Inflammatory macrophage treated with lipopolysaccharide for 1 hour (primary cell): ENCODE measurements around the gene MYO1H.
A peak's percentile ranks its signal among the peaks of the same experiment; 100 is the strongest.
"Not testable (repeated sequence)": the region's sequence is repeated elsewhere in the genome, so short reads cannot be mapped to it uniquely, and the experiment has no call there.

Experiments used
- DNase-seq, 2 donors: peaks; one replicate each; pipeline ENCODE4 v3.0.0-alpha.2; 2020 to 2022

MYO1H gene

DNA sequence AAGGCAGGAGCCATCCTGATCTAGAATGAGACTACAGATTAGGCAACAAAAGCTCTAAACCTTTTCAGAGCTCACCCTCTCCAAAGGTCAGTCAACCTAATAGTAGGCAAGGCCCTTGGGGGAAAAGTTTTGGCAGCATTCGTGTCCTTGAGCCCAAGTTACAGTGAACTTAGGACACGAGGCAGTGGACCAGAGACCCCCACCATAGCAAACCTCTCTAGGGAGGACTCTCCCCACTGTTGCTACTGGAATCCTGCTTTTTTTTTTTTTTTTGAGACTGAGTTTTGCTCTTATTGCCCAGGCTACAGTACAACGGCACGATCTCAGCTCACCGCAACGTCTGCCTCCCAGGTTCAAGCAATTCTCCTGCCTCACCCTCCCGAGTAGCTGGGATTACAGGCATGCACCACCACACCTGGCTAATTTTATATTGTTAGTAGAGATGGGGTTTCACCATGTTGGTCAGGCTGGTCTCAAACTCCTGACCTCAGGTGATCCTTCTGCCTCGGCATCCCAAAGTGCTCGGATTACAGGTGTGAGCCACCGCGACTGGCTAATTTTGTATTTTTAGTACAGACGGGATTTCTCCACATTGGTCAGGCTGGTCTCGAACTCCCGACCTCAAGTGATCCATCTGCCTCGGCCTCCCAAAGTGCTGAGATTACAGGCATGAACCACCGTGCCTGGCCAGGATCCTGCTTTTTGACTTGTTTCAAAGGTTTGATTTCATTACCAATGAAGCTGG lies 126.0 kb downstream of the MYO1H start:
- DNase-seq, result not testable (repeated sequence)

DNA sequence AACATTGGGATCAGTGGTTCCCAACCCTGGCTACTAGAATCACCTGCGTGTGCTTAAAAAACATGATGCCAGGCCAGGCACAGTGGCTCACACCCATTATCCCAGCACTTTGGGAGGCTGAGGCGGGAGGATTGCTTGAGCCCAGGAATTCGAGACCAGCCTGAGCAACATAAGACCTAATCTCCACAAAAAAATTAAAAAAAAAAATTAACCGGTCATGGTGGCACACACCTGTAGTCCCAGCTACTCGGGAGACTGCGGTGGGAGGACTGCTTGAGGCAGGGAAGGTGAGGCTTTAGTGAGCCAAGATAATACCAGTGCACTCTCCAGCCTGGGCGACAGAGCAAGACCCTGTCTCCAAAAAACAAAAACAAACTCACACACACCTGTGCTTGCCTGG lies 127.4 kb downstream of the MYO1H start:
- no peak for DNase-seq

GRCh38 chr12:109475993-109476806 lies 128.5 kb downstream of the MYO1H start:
- no peak for DNase-seq

- DNase-seq, result no peak
Observed at GRCh38 chr12:109476807-109477184, 129.1 kb downstream of the MYO1H start.

- peak; percentile 87 to 95 for DNase-seq
Observed at GRCh38 chr12:109477185-109477962, 129.7 kb downstream of the MYO1H start, which contains the start of the genes KCTD10 and UBE3B. KCTD10 (minus strand) TSS chr12:109477300; CDS start chr12:109477262, 38 bp downstream. UBE3B (plus strand) TSS chr12:109477634; CDS start chr12:109483552, 5,918 bp downstream.

GRCh38 chr12:109477963-109478315 lies 130.2 kb downstream of the MYO1H start:
- DNase-seq, result no peak

DNA sequence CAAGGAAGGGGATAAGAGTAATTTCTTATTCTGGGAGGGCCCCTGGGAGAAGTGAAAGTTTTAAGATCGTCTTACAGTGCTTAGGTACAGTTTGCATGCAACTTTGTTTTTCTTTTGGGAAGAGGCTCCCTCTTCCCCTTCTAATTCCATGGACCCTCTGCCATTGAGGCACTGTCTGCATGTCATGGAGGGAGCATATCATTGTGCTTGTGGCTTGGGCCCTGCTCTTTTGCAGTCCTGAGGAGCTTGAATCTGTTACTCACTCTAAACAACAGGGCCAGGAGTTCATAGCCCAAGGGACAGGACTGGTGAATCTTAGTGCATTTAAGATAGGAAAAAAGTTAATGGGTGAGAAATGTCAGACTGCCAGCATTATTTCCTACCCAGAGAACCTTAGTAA lies 132.1 kb downstream of the MYO1H start:
- DNase-seq, result no peak

- DNase-seq, result no peak
Observed at GRCh38 chr12:109480356-109480755, 132.7 kb downstream of the MYO1H start.

GRCh38 chr12:109481863-109482262 lies 134.2 kb downstream of the MYO1H start:
- DNase-seq, result no peak

DNA sequence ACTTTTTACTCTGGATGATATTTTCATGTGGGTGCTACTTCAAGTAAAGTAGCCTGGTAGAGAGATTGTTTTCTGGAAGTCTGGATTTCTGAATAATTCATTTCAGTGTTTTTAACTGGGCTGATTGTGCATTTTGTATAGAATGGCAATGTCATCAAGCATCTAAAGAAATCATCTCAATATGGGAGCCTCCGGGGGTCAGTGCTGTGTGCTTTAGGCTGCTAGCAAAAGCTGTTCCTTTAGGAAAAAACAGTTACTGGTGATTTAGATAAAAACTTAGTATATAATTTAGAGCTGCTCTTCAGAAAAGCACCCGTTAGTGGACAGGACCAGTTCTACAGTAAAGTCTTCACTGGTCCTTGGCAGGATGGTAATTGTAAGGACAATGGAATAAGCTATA lies 134.8 kb downstream of the MYO1H start:
- DNase-seq, result no peak

- DNase-seq, result no peak
Observed at GRCh38 chr12:109482894-109483293, 135.2 kb downstream of the MYO1H start.

GRCh38 chr12:109483346-109483745 lies 135.6 kb downstream of the MYO1H start:
- no peak for DNase-seq

- DNase-seq, result no peak
Observed at GRCh38 chr12:109485201-109485600, 137.5 kb downstream of the MYO1H start.

DNA sequence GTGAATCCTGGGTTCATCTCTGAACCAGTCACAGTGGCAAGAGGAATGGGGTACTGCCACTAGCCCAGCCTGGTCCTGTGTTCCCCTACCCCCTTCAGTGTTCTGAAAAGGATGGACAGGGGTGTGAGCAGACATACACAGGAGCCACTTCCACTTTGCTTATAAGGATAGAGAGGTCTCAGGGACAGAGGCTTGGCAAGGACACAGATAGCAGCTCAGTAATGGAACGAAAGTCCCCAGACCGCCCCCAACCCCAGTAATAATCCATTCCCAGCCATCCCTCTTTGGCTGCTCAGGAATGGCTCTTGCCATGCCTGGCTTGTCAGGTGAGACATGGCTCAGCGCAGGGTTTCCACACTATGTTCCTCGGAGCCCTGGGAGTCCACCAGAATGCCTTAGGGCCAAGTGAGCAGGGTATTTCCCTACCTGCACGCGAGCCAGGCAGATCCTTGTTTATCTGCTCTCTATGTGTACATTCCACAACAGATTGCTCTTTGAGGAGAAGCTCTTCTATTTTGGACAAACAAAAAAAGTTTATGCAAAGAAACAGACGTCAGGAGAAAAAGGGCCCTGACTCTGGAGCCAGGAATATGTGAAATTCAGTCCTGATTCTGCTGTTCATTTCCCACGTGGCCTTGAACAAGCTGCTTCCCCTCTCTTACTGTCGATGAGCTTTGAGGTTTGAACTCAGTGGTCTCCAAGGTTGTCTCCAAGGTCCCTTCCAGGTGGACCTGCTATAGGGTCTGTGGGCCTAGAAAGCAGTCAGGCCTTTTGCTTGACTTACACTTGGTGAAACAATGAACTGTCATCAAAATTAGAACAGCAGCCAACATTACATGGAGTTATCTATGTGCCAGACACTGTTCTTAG lies 139.7 kb downstream of the MYO1H start:
- DNase-seq, result no peak

GRCh38 chr12:109488051-109488665 lies 140.5 kb downstream of the MYO1H start:
- no peak for DNase-seq

DNA sequence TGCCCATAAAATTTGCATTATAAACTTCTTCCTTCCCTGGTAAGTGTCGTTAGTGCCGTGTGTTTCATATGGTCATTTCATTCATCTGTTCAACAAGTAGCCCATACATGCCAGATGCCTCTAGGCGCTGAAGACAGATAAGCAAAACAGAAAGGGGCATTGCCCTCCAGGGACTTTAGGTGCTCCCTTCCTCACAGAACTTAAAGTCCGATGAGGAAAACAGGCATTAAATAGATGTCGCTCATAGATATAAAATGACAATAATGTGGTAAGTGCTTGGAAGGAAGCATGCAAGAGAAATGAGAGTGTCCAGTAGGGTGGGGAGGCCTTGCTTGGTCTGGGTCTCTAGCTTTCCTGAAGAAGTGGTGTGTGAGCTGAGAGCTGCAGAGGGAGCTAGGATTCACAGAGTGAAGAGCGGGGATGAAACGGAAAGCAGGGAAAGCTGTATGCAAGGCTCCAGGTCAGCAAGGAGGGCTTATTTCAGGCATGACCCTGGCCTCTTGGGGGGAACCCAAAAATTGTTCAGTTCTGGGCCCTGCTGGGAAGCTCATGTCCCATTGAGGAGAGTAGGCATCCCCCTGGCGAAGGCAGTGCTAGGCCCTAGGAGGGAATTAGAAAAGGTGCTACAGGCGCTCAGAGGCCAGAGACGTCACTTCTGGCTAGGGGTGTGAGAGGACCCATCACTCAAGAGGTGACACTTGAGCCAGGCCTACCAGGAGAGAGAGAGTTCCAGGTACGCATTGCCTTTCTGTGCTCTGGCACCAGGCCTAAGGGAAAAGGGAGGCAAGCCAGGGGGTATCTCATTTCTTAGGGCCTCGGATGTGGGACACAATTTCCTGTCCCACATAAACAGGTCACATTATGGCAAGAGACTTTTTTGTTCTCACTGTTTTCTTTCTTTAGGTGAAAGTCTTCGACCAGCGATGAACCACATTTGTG lies 141.6 kb downstream of the MYO1H start:
- no peak for DNase-seq

- DNase-seq, result no peak
Observed at GRCh38 chr12:109489955-109490565, 142.4 kb downstream of the MYO1H start.

GRCh38 chr12:109491671-109492070 lies 144.0 kb downstream of the MYO1H start:
- DNase-seq, result no peak

DNA sequence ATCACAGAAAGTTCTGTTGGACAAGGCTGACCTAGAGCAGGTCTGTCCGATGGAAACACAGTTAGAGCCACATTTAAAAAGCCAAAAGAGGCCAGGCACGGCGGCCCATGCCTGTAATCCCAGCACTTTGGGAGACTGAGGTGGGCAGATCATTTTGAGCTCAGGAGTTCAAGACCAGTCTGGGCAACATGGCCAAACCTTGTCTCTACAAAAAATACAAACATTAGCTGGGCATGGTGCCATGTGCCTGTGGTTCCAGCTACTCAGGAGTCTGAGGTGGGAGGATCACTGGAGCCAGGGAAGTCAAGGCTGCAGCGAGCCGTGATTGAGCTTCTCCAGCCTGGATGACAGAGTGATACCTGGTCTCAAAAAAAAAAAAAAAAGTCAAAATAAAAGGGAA lies 144.7 kb downstream of the MYO1H start:
- no peak for DNase-seq

- DNase-seq, result no peak
Observed at GRCh38 chr12:109493090-109493489, 145.4 kb downstream of the MYO1H start.
